ENCODE measurements around the gene SNORC.

SNORC gene

GRCh38 chr2:232869138-232870017, 686 bp upstream of the SNORC start:
- no peak for DNase-seq (ENCODE audit: low spot score)

GRCh38 chr2:232870766-232871371, 805 bp downstream of the SNORC start:
- no peak for DNase-seq (ENCODE audit: low spot score)

- DNase-seq (ENCODE audit: low spot score): no peak
Observed at GRCh38 chr2:232871418-232871834, 1.4 kb downstream of the SNORC start.

- DNase-seq (ENCODE audit: low spot score): no peak
Observed at GRCh38 chr2:232871835-232872736, 2.0 kb downstream of the SNORC start.

GRCh38 chr2:232872826-232873225, 2.8 kb downstream of the SNORC start:
- DNase-seq (ENCODE audit: low spot score): no peak

- no peak for DNase-seq (ENCODE audit: low spot score)
Observed at GRCh38 chr2:232873292-232873908, 3.3 kb downstream of the SNORC start.

- DNase-seq (ENCODE audit: low spot score): no peak
Observed at GRCh38 chr2:232873909-232874641, 4.0 kb downstream of the SNORC start.

- DNase-seq (ENCODE audit: low spot score): no peak
Observed at GRCh38 chr2:232874677-232875223, 4.7 kb downstream of the SNORC start.

GRCh38 chr2:232875256-232876121, 5.4 kb downstream of the SNORC start:
- no peak for DNase-seq (ENCODE audit: low spot score)

GRCh38 chr2:232876161-232876977, 6.3 kb downstream of the SNORC start:
- DNase-seq (ENCODE audit: low spot score): peak; percentile 60

GRCh38 chr2:232876978-232877441, 6.9 kb downstream of the SNORC start:
- no peak for DNase-seq (ENCODE audit: low spot score)

GRCh38 chr2:232877940-232878511, 8.0 kb downstream of the SNORC start:
- DNase-seq (ENCODE audit: low spot score): no peak

- DNase-seq (ENCODE audit: low spot score): no peak
Observed at GRCh38 chr2:232878855-232879617, 9.0 kb downstream of the SNORC start.

GRCh38 chr2:232879618-232880494, 9.8 kb downstream of the SNORC start:
- no peak for DNase-seq (ENCODE audit: low spot score)

- DNase-seq (ENCODE audit: low spot score): no peak
Observed at GRCh38 chr2:232880764-232881351, 10.8 kb downstream of the SNORC start.

- no peak for DNase-seq (ENCODE audit: low spot score)
Observed at GRCh38 chr2:232882085-232882484, 12.0 kb downstream of the SNORC start.
